HCT116 (cell line): ENCODE data around the gene CHRNA4. TPM values are rescaled to one million over a fixed set of nuclear protein-coding genes. Genes with fewer than 3 reads are reported as not detected.

Experiments
- ATAC-seq: fragments of 200-7000 bp; cut with Tn5 transposase; 2 replicates; pipeline ENCODE4 v1.9.1; 2020; ENCODE audit warnings: mild to moderate bottlenecking, moderate library complexity
- BruUV-seq: library from RNA; stranded (reverse); fragments of 400-500 nt; replicated peaks from 2 replicates; lab custom pipeline; 2021; lab: Mats Ljungman, UMichigan
- CTCF ChIA-PET: fragments of 300-600 bp; sonication (Branson Sonifier 250); formaldehyde crosslinking; loops from one replicate; lab custom pipeline; 2021; ENCODE audit warnings: antibody characterized with exemption; lab: Charles Lee
- POLR2A ChIA-PET: fragments of 300-600, 350-600 bp; sonication (Branson Sonifier 250); formaldehyde crosslinking; loops from one replicate; lab custom pipeline; 2021; ENCODE audit warnings: antibody characterized with exemption; lab: Charles Lee
- RAD21 ChIA-PET, 2 experiments: fragments of 300-600 bp; sonication (Branson Sonifier 250); formaldehyde crosslinking; loops; one replicate each; lab custom pipeline; 2023; ENCODE audit warnings: low total read pairs in 2 of 2; ENCODE audit not compliant: uncharacterized antibody in 2 of 2, unreplicated experiment in 2 of 2, low non-redundant PET in 1 of 2; lab: Charles Lee
- DNase-seq: peaks from one replicate; pipeline ENCODE4 v3.0.0-alpha.2; 2010; ENCODE audit warnings: low read depth, low spot score
- H2AFZ ChIP-seq: fragments of 200-600 bp; shearing (Covaris generic), sonication (generic); 2 replicates; pipeline ENCODE4 v1.6.1; 2017; ENCODE audit warnings: low read depth, mixed run types, mixed read lengths, antibody characterized with exemption, low read length; ENCODE audit not compliant: poor library complexity, severe bottlenecking
- H3K27ac ChIP-seq: 2 replicates; pipeline ENCODE4 v1.5.1; 2012; ENCODE audit warnings: low read depth, low read length
- H3K27me3 ChIP-seq: fragments of 200-600 bp; sonication (generic); 2 replicates; pipeline ENCODE4 v1.6.1; 2016; ENCODE audit warnings: mixed run types, low read length, mixed read lengths; ENCODE audit not compliant: insufficient read depth
- H3K36me3 ChIP-seq, 2 experiments: fragments of 200-500 bp in 1 of 2; fragments of 200-600 bp in 1 of 2; sonication (Bioruptor generic) in 1 of 2; sonication (generic) in 1 of 2; 2 replicates each; pipeline versions ENCODE4 v1.5.1 to v1.6.1; 2014 to 2016; ENCODE audit warnings: low read length in 2 of 2, inconsistent platforms in 1 of 2, mixed read lengths in 1 of 2, mixed run types in 1 of 2; ENCODE audit not compliant: insufficient read depth in 2 of 2, control insufficient read depth in 1 of 2
- H3K4me1 ChIP-seq, 2 experiments: fragments of 200-600 bp in 1 of 2; sonication (generic) in 1 of 2; 2 replicates each; pipeline versions ENCODE4 v1.5.1 to v1.6.1; 2012 to 2017; ENCODE audit warnings: low read length in 2 of 2, inconsistent platforms in 1 of 2, mild to moderate bottlenecking in 1 of 2, mixed read lengths in 1 of 2, mixed run types in 1 of 2, moderate library complexity in 1 of 2; ENCODE audit not compliant: insufficient read depth in 2 of 2, control insufficient read depth in 1 of 2
- H3K4me2 ChIP-seq: fragments of 200-600 bp; sonication (generic); 2 replicates; pipeline ENCODE4 v1.6.1; 2017; ENCODE audit warnings: mixed run types, low read length, mixed read lengths
- H3K4me3 ChIP-seq, 2 experiments: fragments of 200-600 bp in 1 of 2; sonication (generic) in 1 of 2; replicated peaks in 1 of 2; 2 replicates each; pipeline ENCODE4 v1.5.1; 2011 to 2016; ENCODE audit warnings: low read length in 2 of 2, control low read depth in 1 of 2, low read depth in 1 of 2, mild to moderate bottlenecking in 1 of 2, mixed read lengths in 1 of 2, mixed run types in 1 of 2
- H3K79me2 ChIP-seq: fragments of 200-600 bp; sonication (generic); 2 replicates; pipeline ENCODE4 v1.6.1; 2017; ENCODE audit warnings: mild to moderate bottlenecking, mixed run types, low read length, moderate library complexity, mixed read lengths; ENCODE audit not compliant: insufficient read depth
- H3K9ac ChIP-seq: fragments of 200-600 bp; sonication (generic); 2 replicates; pipeline ENCODE4 v1.6.1; 2016; ENCODE audit warnings: low read length, mixed read lengths
- H3K9me2 ChIP-seq: fragments of 200-600 bp; sonication (generic), shearing (Covaris generic); 2 replicates; pipeline ENCODE4 v1.6.1; 2017; ENCODE audit warnings: mixed run types, mild to moderate bottlenecking, moderate library complexity; ENCODE audit not compliant: insufficient read depth
- H3K9me3 ChIP-seq, 2 experiments: fragments of 200-500 bp in 1 of 2; fragments of 200-600 bp in 1 of 2; sonication (Bioruptor generic) in 1 of 2; sonication (generic) in 1 of 2; 2 replicates each; pipeline ENCODE4 v1.6.1; 2014 to 2017; ENCODE audit warnings: low read length in 2 of 2, mixed read lengths in 2 of 2, inconsistent platforms in 1 of 2, low read depth in 1 of 2, mild to moderate bottlenecking in 1 of 2, mixed run types in 1 of 2, moderate library complexity in 1 of 2; ENCODE audit not compliant: control insufficient read depth in 1 of 2, insufficient read depth in 1 of 2
- H4K20me1 ChIP-seq: fragments of 200-600 bp; sonication (generic), shearing (Covaris generic); 2 replicates; pipeline ENCODE4 v1.6.1; 2017; ENCODE audit warnings: mixed run types, mild to moderate bottlenecking, moderate library complexity; ENCODE audit not compliant: insufficient read depth
- CTCF ChIP-seq, 3 experiments: fragments of 200-600 bp in 1 of 3; sonication (generic) in 1 of 3; IDR thresholded peaks in 2 of 3; conservative IDR thresholded peaks in 1 of 3; 2 replicates each; pipeline ENCODE4 v1.5.1; 2012 to 2017; ENCODE audit warnings: low read depth in 2 of 3, low read length in 2 of 3, antibody characterized with exemption in 1 of 3, borderline replicate concordance in 1 of 3, control low read depth in 1 of 3, mild to moderate bottlenecking in 1 of 3, mixed read lengths in 1 of 3, mixed run types in 1 of 3, moderate library complexity in 1 of 3; ENCODE audit not compliant: insufficient read depth in 1 of 3
- EZH2 ChIP-seq: fragments of 200-600 bp; sonication (generic); IDR thresholded peaks from 2 replicates; pipeline ENCODE4 v1.6.1; 2017; ENCODE audit warnings: antibody characterized with exemption, mixed run types
- EZH2phosphoT487 ChIP-seq: fragments of 200-600 bp; IDR thresholded peaks from 2 replicates; pipeline ENCODE4 v1.6.1; 2018; ENCODE audit warnings: antibody characterized with exemption, borderline replicate concordance
- MAX ChIP-seq: IDR thresholded peaks from 2 replicates; pipeline ENCODE4 v1.6.1; 2012
- POLR2AphosphoS5 ChIP-seq: IDR thresholded peaks from 2 replicates; pipeline ENCODE4 v1.6.1; 2011; ENCODE audit warnings: mild to moderate bottlenecking, low read depth, low read length, moderate library complexity
- RAD21 ChIP-seq: IDR thresholded peaks from 2 replicates; pipeline ENCODE4 v1.6.1; 2012; ENCODE audit warnings: low read depth, mild to moderate bottlenecking
- SP1 ChIP-seq: IDR thresholded peaks from 2 replicates; pipeline ENCODE4 v1.6.1; 2012; ENCODE audit warnings: low read depth
- TCF7L2 ChIP-seq: IDR thresholded peaks from 2 replicates; pipeline ENCODE4 v1.7.0; 2011; ENCODE audit warnings: borderline replicate concordance, inconsistent platforms; ENCODE audit not compliant: insufficient read depth, insufficient read length; ENCODE audit errors: extremely low read depth
- YY1 ChIP-seq: IDR thresholded peaks from 2 replicates; pipeline ENCODE4 v1.6.1; 2011; ENCODE audit warnings: low read length, low read depth, moderate library complexity, mild to moderate bottlenecking; ENCODE audit not compliant: insufficient replicate concordance; ENCODE audit errors: extremely low read depth
- ZFX ChIP-seq: fragments of 450-650 bp; IDR thresholded peaks from 2 replicates; pipeline ENCODE4 v1.6.1; 2017
- ZNF274 ChIP-seq: fragments of 200-500 bp; sonication (Bioruptor generic); IDR thresholded peaks from 2 replicates; pipeline ENCODE4 v1.6.1; 2014; ENCODE audit warnings: mild to moderate bottlenecking, low read depth, low read length, inconsistent platforms
- intact Hi-C: fragments of 100-400 bp; cut with micrococcal nuclease; formaldehyde crosslinking; loops from 2 replicates; pipeline ENCODE4 v1.10.0; 2022
- total RNA-seq: library from RNA; stranded (reverse); gene quantifications from one replicate; pipeline ENCODE4 v1.2.1, GENCODE V29; 2021; ENCODE audit not compliant: unreplicated experiment
- TF ChIP-seq, protein P1 (sequence below): IDR thresholded peaks from 2 replicates; pipeline ENCODE4 v1.6.1; 2011; ENCODE audit warnings: mild to moderate bottlenecking, low read length, moderate library complexity; ENCODE audit not compliant: insufficient replicate concordance; ENCODE audit errors: extremely low read depth

The CHRNA4 gene
- total RNA-seq, 1 experiment from 2014 or later = not detected

DNA sequence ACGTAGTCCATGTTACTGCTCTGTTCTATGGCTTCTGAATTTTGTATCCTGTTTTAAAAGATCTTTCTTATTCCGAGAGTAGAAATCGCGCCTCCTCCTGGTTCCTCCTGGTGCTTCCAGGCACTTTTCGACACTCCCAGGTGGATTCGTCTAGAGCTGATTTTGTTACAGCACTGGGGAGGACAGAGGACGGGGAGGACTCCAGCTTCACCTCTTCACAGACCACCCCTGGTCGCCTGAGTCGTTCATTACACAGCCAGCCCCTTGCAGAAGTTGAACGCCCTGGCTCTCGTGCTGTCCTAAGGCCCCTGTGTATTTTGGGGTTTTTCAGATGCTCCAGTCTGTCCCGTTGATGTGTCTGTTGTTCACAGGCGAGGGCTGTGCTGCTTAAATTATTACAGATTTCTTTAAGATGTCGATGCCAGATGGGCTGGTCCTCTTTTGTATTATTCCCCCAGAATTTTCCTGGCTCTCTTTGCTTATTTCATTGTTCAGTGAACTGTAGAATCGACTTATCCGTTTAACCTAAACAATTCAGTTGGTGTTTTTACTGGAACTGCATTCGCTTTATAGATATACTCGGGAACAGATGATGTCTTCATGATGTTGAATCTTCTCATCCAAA lies 37.7 kb downstream of the CHRNA4 start:
- Histone ChIP-seq H2AFZ (no peak overlapping the region), H3K9me2 (no peaks in the 10 kb centered on the region), H3K27ac (no peak overlapping the region), H3K79me2 (no peaks in the 10 kb centered on the region), H4K20me1 (no peaks in the 10 kb centered on the region), H3K27me3 (no peaks in the 10 kb centered on the region), H3K9ac (no peak overlapping the region), H3K9me3 (no peaks in the 10 kb centered on the region), H3K4me1 (peaks cover 0 to 8% of the 10 kb centered on the region in 2 experiments; a peak in 2 of 4 replicates), H3K4me3 (no peak overlapping the region), H3K4me2 (no peak overlapping the region), H3K36me3 (no peaks in the 10 kb centered on the region)
- TF ChIP-seq, protein P1, sequence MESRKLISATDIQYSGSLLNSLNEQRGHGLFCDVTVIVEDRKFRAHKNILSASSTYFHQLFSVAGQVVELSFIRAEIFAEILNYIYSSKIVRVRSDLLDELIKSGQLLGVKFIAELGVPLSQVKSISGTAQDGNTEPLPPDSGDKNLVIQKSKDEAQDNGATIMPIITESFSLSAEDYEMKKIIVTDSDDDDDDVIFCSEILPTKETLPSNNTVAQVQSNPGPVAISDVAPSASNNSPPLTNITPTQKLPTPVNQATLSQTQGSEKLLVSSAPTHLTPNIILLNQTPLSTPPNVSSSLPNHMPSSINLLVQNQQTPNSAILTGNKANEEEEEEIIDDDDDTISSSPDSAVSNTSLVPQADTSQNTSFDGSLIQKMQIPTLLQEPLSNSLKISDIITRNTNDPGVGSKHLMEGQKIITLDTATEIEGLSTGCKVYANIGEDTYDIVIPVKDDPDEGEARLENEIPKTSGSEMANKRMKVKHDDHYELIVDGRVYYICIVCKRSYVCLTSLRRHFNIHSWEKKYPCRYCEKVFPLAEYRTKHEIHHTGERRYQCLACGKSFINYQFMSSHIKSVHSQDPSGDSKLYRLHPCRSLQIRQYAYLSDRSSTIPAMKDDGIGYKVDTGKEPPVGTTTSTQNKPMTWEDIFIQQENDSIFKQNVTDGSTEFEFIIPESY = no peak
- 0 out of 6 replicates have a peak, but pooled peaks of 1 of the 3 experiments have one; percentile 10 for TF ChIP-seq CTCF (IDR thresholded peaks at IDR 0.05 in 2 of 3, conservative IDR thresholded peaks at IDR 0.05 in 1 of 3; ENCODE audit: borderline replicate concordance in 1 of 3, insufficient read depth in 1 of 3, low read depth in 2 of 3, low read length in 2 of 3)
- ChIA-PET RAD21 (no interaction called here), CTCF (no interaction called here), POLR2A (no interaction called here)
- BruUV-seq = no TSS peak
- no peak for ATAC-seq
- intact Hi-C loops = no loop called here
- DNase-seq = no peak

GRCh38 chr20:63322933-63323273 lies 38.2 kb downstream of the CHRNA4 start:
- H3K79me2 ChIP-seq = no peaks in the 10 kb centered on the region
- no peaks in the 10 kb centered on the region for H3K27me3 ChIP-seq
- no peak overlapping the region for H3K9ac ChIP-seq
- H2AFZ ChIP-seq = no peak overlapping the region
- H3K9me2 ChIP-seq = no peaks in the 10 kb centered on the region
- H3K4me2 ChIP-seq = no peak overlapping the region
- H3K4me3 ChIP-seq = no peak overlapping the region
- no peaks in the 10 kb centered on the region for H3K36me3 ChIP-seq
- ChIA-PET RAD21 (no interaction called here), POLR2A (no interaction called here), CTCF (no interaction called here)
- no TSS peak for BruUV-seq
- no peak overlapping the region for H3K27ac ChIP-seq
- H4K20me1 ChIP-seq = no peaks in the 10 kb centered on the region
- intact Hi-C loops = no loop called here
- H3K4me1 ChIP-seq = peaks cover 0 to 8% of the 10 kb centered on the region in 2 experiments; a peak in 2 of 4 replicates
- H3K9me3 ChIP-seq = no peaks in the 10 kb centered on the region
- DNase-seq (no peak), ATAC-seq (no peak)
- TF ChIP-seq TCF7L2 = no peak
- no peak for TF ChIP-seq RAD21
- no peak for TF ChIP-seq EZH2
- TF ChIP-seq EZH2phosphoT487 = no peak
- TF ChIP-seq, protein P1 = no peak
- TF ChIP-seq MAX = no peak
- no peak for TF ChIP-seq ZNF274
- no peak for TF ChIP-seq SP1
- TF ChIP-seq YY1 = no peak
- no peak for TF ChIP-seq ZFX
- no peak for TF ChIP-seq POLR2AphosphoS5
